Fibroblast of lung (primary cell): ENCODE measurements around the gene EGLN3. TPM values are rescaled to one million over a fixed set of nuclear protein-coding genes. Genes with fewer than 3 reads are reported as not detected.

Experiments used
- DNase-seq, 2 donors: peaks; one replicate each; pipeline versions ENCODE4 v3.0.0 to v3.0.0-alpha.2; 2010; ENCODE audit warnings: low read depth in 2 of 2
- H2AFZ ChIP-seq: 2 replicates; pipeline ENCODE4 v1.5.1; 2012; ENCODE audit warnings: low read length, control low read depth, inconsistent platforms
- H3K27ac ChIP-seq: 2 replicates; pipeline ENCODE4 v1.5.1; 2011; ENCODE audit warnings: low read length, control low read depth; ENCODE audit not compliant: insufficient read depth
- H3K27me3 ChIP-seq: 2 replicates; pipeline ENCODE4 v1.5.1; 2011; ENCODE audit warnings: mild to moderate bottlenecking, low read length; ENCODE audit not compliant: control insufficient read depth, insufficient read depth
- H3K36me3 ChIP-seq: 2 replicates; pipeline ENCODE4 v1.5.1; 2011; ENCODE audit warnings: low read length; ENCODE audit not compliant: control insufficient read depth, insufficient read depth
- H3K4me1 ChIP-seq: 2 replicates; pipeline ENCODE4 v1.5.1; 2011; ENCODE audit warnings: low read length; ENCODE audit not compliant: control insufficient read depth, insufficient read depth; ENCODE audit errors: extremely low read depth
- H3K4me2 ChIP-seq: 2 replicates; pipeline ENCODE4 v1.5.1; 2011; ENCODE audit warnings: low read length, control low read depth; ENCODE audit not compliant: insufficient read depth; ENCODE audit errors: extremely low read depth
- H3K4me3 ChIP-seq, 4 experiments: fragments of 200-600 bp in 1 of 4; sonication (generic) in 1 of 4; replicated peaks in 1 of 4; 2 replicates each; pipeline ENCODE4 v1.5.1; 2011 to 2016; ENCODE audit warnings: low read length in 4 of 4, low read depth in 3 of 4, mild to moderate bottlenecking in 3 of 4, control low read depth in 2 of 4, inconsistent platforms in 1 of 4, mixed read lengths in 1 of 4; ENCODE audit not compliant: insufficient read depth in 1 of 4; ENCODE audit errors: control extremely low read depth in 1 of 4
- H3K79me2 ChIP-seq: 2 replicates; pipeline ENCODE4 v1.5.1; 2012; ENCODE audit warnings: mild to moderate bottlenecking, low read length, inconsistent platforms; ENCODE audit not compliant: control insufficient read depth, insufficient read depth
- H3K9ac ChIP-seq: 2 replicates; pipeline ENCODE4 v1.5.1; 2011; ENCODE audit warnings: mild to moderate bottlenecking, low read length, control low read depth; ENCODE audit not compliant: insufficient read depth
- H3K9me3 ChIP-seq: 2 replicates; pipeline ENCODE4 v1.5.1; 2012; ENCODE audit warnings: low read depth, low read length; ENCODE audit not compliant: control insufficient read depth, insufficient read depth
- H4K20me1 ChIP-seq: 2 replicates; pipeline ENCODE4 v1.5.1; 2011; ENCODE audit warnings: low read length; ENCODE audit not compliant: control insufficient read depth, insufficient read depth; ENCODE audit errors: extremely low read depth
- EZH2 ChIP-seq: IDR thresholded peaks from 2 replicates; pipeline ENCODE4 v1.5.1; 2012; ENCODE audit warnings: low read length, control low read depth, mild to moderate bottlenecking; ENCODE audit errors: missing control alignments
- polyA plus RNA-seq, 2 donors: library from polyadenylated mRNA; depleted of rRNA in 1 of 2; stranded (reverse) in 1 of 2; unstranded in 1 of 2; fragments of >200 nt; gene quantifications; 2 replicates each; pipeline ENCODE4 v1.2.1, GENCODE V29; 2011 to 2012; ENCODE audit warnings: missing spikeins in 1 of 2
- total RNA-seq: library from RNA; depleted of rRNA; stranded (reverse); fragments of >200 nt; gene quantifications from 2 replicates; pipeline ENCODE4 v1.2.1, GENCODE V29; 2014
- TF ChIP-seq, protein P1 (sequence below), 2 donors: IDR thresholded peaks in 1 of 2; conservative IDR thresholded peaks in 1 of 2; 1 replicate in 1 of 2; 2 replicates in 1 of 2; pipeline ENCODE4 v1.5.1; 2011 to 2012; ENCODE audit warnings: low read length in 2 of 2, control low read depth in 1 of 2, inconsistent platforms in 1 of 2, low read depth in 1 of 2, mild to moderate bottlenecking in 1 of 2

Gene EGLN3
- total and polyA plus RNA-seq, 2 donors (not counting 1 experiment from before 2014, with no cell fraction given): 0.08 to 0.66 TPM

DNA sequence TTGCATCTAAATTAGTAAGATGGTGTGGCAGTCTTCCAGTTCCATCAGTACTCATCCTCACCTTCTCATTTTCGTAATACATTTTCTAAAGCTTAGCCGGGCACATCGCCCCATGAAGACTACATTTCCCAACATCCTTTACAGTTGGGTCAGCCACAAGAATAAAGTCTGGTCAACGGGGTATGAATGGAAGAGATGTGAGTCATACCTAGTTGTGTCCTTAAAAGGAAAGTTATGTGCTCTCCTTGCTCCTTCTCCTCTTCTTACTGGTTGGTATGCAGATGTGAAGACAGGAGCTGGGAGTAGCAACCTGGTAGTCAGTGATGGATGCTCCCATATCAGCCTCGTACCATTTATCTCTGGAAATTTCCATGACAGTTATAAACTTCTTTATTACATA is 35.9 kb upstream of the EGLN3 start:
- DNase-seq: peak; percentile 65 to 98

DNA sequence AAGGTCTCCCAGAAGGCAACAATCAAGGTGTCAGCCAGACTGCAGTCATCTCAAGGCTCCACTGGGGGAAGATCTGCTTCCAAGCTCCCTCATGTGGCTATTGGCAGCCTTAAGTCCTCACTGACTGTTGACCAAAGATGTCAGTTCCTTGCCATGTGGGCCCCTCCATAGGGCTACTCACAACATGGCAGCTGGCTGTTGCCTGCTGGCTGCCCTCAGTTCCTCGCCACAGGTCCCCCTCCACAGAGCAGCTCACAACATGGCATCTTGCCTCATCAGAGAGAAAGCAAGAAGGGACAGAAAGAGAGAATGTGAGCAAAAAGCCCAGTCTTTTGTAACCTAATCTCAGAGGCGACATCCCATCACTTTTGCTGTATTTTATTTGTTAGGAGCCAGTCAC is 34.4 kb upstream of the EGLN3 start:
- H3K27ac ChIP-seq: no peak overlapping the region

More for the DNA sequence above, 35.9 kb upstream of the EGLN3 start:
- Histone ChIP-seq H2AFZ (no peak overlapping the region), H3K9me3 (no peaks in the 10 kb centered on the region), H3K4me2 (no peak overlapping the region), H3K4me1 (no peaks in the 10 kb centered on the region), H3K4me3 (no peak overlapping the region), H3K9ac (no peak overlapping the region), H3K36me3 (no peaks in the 10 kb centered on the region), H4K20me1 (no peaks in the 10 kb centered on the region), H3K79me2 (no peaks in the 10 kb centered on the region), H3K27me3 (no peaks in the 10 kb centered on the region), H3K27ac (no peak overlapping the region)
- TF ChIP-seq, protein P1, sequence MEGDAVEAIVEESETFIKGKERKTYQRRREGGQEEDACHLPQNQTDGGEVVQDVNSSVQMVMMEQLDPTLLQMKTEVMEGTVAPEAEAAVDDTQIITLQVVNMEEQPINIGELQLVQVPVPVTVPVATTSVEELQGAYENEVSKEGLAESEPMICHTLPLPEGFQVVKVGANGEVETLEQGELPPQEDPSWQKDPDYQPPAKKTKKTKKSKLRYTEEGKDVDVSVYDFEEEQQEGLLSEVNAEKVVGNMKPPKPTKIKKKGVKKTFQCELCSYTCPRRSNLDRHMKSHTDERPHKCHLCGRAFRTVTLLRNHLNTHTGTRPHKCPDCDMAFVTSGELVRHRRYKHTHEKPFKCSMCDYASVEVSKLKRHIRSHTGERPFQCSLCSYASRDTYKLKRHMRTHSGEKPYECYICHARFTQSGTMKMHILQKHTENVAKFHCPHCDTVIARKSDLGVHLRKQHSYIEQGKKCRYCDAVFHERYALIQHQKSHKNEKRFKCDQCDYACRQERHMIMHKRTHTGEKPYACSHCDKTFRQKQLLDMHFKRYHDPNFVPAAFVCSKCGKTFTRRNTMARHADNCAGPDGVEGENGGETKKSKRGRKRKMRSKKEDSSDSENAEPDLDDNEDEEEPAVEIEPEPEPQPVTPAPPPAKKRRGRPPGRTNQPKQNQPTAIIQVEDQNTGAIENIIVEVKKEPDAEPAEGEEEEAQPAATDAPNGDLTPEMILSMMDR (conservative IDR thresholded peaks at IDR 0.05 in 1 of 2, IDR thresholded peaks at IDR 0.05 in 1 of 2; ENCODE audit: low read depth in 1 of 2, low read length in 2 of 2): no peak
- no peak for TF ChIP-seq EZH2

DNA sequence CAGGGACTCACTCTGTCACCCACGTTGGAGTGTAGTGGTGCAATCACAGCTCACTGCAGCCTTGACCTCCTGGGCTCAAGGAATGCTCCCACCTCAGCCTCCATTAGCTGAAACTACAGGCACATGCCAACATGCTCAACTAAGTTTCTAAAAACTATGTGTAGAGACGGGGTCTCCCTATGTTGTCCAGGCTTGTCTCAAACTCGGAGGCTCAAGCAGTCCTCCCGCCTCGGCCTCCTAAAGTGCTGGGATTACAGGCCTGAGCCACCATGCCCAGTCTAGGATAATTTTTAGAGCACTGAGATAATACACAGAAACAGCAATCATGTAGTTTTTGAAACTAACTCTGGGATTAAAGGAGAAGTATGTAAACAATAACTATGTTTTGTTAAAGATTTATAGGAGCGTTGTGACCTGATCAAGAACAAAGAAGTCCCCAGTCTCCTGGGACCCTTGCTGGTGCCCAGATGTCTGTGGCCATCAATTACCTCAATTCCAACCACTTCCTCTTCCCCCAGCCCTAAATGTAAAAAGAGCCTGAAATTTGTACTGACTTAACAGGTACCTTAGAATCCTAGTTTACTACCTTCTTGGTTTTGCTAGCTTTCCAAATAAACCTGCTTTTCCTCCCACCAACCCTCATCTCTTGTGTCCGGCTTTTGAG is 28.9 kb upstream of the EGLN3 start:
- no peak overlapping the region for H2AFZ ChIP-seq
- no peak for TF ChIP-seq EZH2
- TF ChIP-seq, protein P1 (conservative IDR thresholded peaks at IDR 0.05 in 1 of 2, IDR thresholded peaks at IDR 0.05 in 1 of 2; ENCODE audit: low read depth in 1 of 2, low read length in 2 of 2): no peak
- H3K9me3 ChIP-seq: no peaks in the 10 kb centered on the region
- no peak for DNase-seq
- H3K9ac ChIP-seq: no peak overlapping the region
- H3K27me3 ChIP-seq: no peaks in the 10 kb centered on the region
- H3K79me2 ChIP-seq: no peaks in the 10 kb centered on the region
- no peaks in the 10 kb centered on the region for H4K20me1 ChIP-seq
- H3K4me2 ChIP-seq: no peak overlapping the region
- H3K4me3 ChIP-seq: no peak overlapping the region
- no peak overlapping the region for H3K27ac ChIP-seq
- no peaks in the 10 kb centered on the region for H3K4me1 ChIP-seq
- H3K36me3 ChIP-seq: no peaks in the 10 kb centered on the region

More for the DNA sequence above, 34.4 kb upstream of the EGLN3 start:
- Histone ChIP-seq H3K36me3 (no peaks in the 10 kb centered on the region), H3K4me1 (no peaks in the 10 kb centered on the region), H4K20me1 (no peaks in the 10 kb centered on the region), H3K27me3 (no peaks in the 10 kb centered on the region), H2AFZ (no peak overlapping the region), H3K79me2 (no peaks in the 10 kb centered on the region), H3K4me3 (no peak overlapping the region), H3K4me2 (no peak overlapping the region), H3K9ac (no peak overlapping the region), H3K9me3 (no peaks in the 10 kb centered on the region)
- no peak for DNase-seq
- TF ChIP-seq EZH2: no peak
- TF ChIP-seq, protein P1 (conservative IDR thresholded peaks at IDR 0.05 in 1 of 2, IDR thresholded peaks at IDR 0.05 in 1 of 2; ENCODE audit: low read depth in 1 of 2, low read length in 2 of 2): no peak
